HG03066 (cell line): ENCODE measurements around the gene FBXO31.

ENCODE experiments used
- ATAC-seq: cut with Tn5 transposase; IDR thresholded peaks from one replicate; pipeline ENCODE4 v1.9.1; 2021; ENCODE audit warnings: low read depth; ENCODE audit not compliant: unreplicated experiment

The FBXO31 gene

GRCh38 chr16:87317750-87318644, 65.6 kb downstream of the FBXO31 start:
- ATAC-seq, result peak; percentile 19

GRCh38 chr16:87316923-87317749, 66.4 kb downstream of the FBXO31 start, which contains the start of gene C16orf95:
TSS of gene C16orf95 (minus strand) at chr16:87317392. CDS start at chr16:87317242, 150 bp downstream.
- ATAC-seq, result peak; percentile 86

GRCh38 chr16:87316450-87316922, 67.1 kb downstream of the FBXO31 start:
- ATAC-seq, result no peak

- ATAC-seq, result no peak
These were observed 68.6 kb downstream of the FBXO31 start for GRCh38 chr16:87314990-87315420.

GRCh38 chr16:87312008-87312407, 71.6 kb downstream of the FBXO31 start:
- ATAC-seq, result no peak

GRCh38 chr16:87311387-87311786, 72.2 kb downstream of the FBXO31 start:
- no peak for ATAC-seq

GRCh38 chr16:87310610-87311009, 73.0 kb downstream of the FBXO31 start:
- no peak for ATAC-seq

- ATAC-seq, result no peak
These were observed 73.7 kb downstream of the FBXO31 start for GRCh38 chr16:87309620-87310525.

GRCh38 chr16:87308826-87309225, 74.8 kb downstream of the FBXO31 start:
- no peak for ATAC-seq

GRCh38 chr16:87306516-87306915, 77.1 kb downstream of the FBXO31 start:
- no peak for ATAC-seq

GRCh38 chr16:87305505-87306391, 77.8 kb downstream of the FBXO31 start:
- ATAC-seq, result no peak

- no peak for ATAC-seq
These were observed 78.6 kb downstream of the FBXO31 start for GRCh38 chr16:87304951-87305350.

- ATAC-seq, result no peak
These were observed 79.5 kb downstream of the FBXO31 start for GRCh38 chr16:87303962-87304521.

GRCh38 chr16:87303431-87303930, 80.1 kb downstream of the FBXO31 start:
- no peak for ATAC-seq

- ATAC-seq, result no peak
These were observed 84.6 kb downstream of the FBXO31 start for GRCh38 chr16:87298857-87299465.

GRCh38 chr16:87297918-87298631, 85.5 kb downstream of the FBXO31 start:
- ATAC-seq, result no peak

- no peak for ATAC-seq
These were observed 86.2 kb downstream of the FBXO31 start for GRCh38 chr16:87297407-87297806.
